ENCODE results near the gene ZFHX2. TPM values are rescaled to one million over a fixed set of nuclear protein-coding genes. Genes with fewer than 3 reads are reported as not detected.

Gene ZFHX2
- total and polyA plus RNA-seq, 2 of the 13 experiments (the other 11 are each of a cell fraction or from before 2014, with no cell fraction given) = 0.17 to 0.44 TPM

- TF ChIP-seq FOXK1 (CRISPR knock-in tag; IDR thresholded peaks at IDR 0.05; ENCODE audit: borderline replicate concordance, low read depth) (no peak), DNMT3B (CRISPR knock-in tag; conservative IDR thresholded peaks at IDR 0.05) (no peak), PRDM4 (CRISPR knock-in tag; IDR thresholded peaks at IDR 0.05; ENCODE audit: borderline replicate concordance) (no peak), CBX2 (IDR thresholded peaks at IDR 0.05; ENCODE audit: low read depth, low read length) (no peak), CBX2 (CRISPR knock-in tag; IDR thresholded peaks at IDR 0.05; ENCODE audit: low read depth) (no peak), KIAA2018 (CRISPR knock-in tag; IDR thresholded peaks at IDR 0.05; ENCODE audit: borderline replicate concordance) (no peak), ARID5B (CRISPR knock-in tag; IDR thresholded peaks at IDR 0.05) (no peak), ZNF280B (CRISPR knock-in tag; IDR thresholded peaks at IDR 0.05; ENCODE audit: borderline replicate concordance) (no peak), HIC2 (CRISPR knock-in tag; IDR thresholded peaks at IDR 0.05; ENCODE audit: low read depth) (no peak)
These were observed 28.8 kb upstream of the ZFHX2 start (continued) for GRCh38 chr14:23580152-23580926.

Data from HepG2 (cell line).